ENCODE results near the gene ZBTB32.

GRCh38 chr19:35759697-35760096, 55.3 kb downstream of the ZBTB32 start:
- TF ChIP-seq CTCF (conservative IDR thresholded peaks at IDR 0.05; ENCODE audit: low read depth, low read length) (no peak), EZH2 (IDR thresholded peaks at IDR 0.05; ENCODE audit: low read length, unreplicated experiment) (no peak), EZH2phosphoT487 (IDR thresholded peaks at IDR 0.05; ENCODE audit: borderline replicate concordance, low read length) (no peak)
